Thyroid gland (tissue), 4 donors: Measurements from ENCODE around the gene PECR.

Source experiments
- CTCF ChIP-seq, 6 experiments: fragments of 200-600 bp in 3 of 6; fragments of 450-650 bp in 3 of 6; sonication (generic) in 3 of 6; IDR thresholded peaks; one replicate each; pipeline ENCODE4 v1.5.1; 2016 to 2019; ENCODE audit warnings: antibody characterized with exemption in 6 of 6, mild to moderate bottlenecking in 2 of 6, inconsistent platforms in 1 of 6, moderate library complexity in 1 of 6
- POLR2A ChIP-seq, 2 donors: fragments of 450-650 bp; IDR thresholded peaks; one replicate each; pipeline ENCODE4 v1.6.1; 2017; ENCODE audit warnings: antibody characterized with exemption in 2 of 2, mild to moderate bottlenecking in 2 of 2, moderate library complexity in 1 of 2

GRCh38 chr2:216110620-216111019 lies 29.0 kb upstream of the PECR start:
- TF ChIP-seq CTCF (IDR thresholded peaks at IDR 0.05): no peak
- TF ChIP-seq POLR2A (IDR thresholded peaks at IDR 0.05): no peak
